ENCODE data around the gene CTTN.

Gene CTTN

DNA sequence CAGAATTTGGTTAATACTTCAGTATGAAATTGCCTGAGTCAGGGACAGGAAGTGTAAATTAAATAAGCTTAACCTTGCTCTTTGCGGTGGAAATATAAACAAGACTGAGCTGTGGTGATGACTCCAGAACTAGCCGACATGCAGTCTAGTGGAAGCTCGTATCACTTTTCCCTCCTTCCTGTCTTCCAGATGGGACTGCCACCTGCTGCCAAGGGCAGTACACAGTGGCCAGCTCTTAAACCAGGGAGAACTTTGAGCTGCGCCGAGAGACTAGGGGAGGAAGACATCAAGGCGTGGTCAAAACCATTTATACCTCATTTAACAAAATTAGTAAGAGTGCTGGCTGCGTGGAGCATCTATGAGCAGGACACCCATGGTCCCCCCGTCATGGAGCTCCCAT lies 31.3 kb upstream of the CTTN start:
- TF ChIP-seq, protein P1, sequence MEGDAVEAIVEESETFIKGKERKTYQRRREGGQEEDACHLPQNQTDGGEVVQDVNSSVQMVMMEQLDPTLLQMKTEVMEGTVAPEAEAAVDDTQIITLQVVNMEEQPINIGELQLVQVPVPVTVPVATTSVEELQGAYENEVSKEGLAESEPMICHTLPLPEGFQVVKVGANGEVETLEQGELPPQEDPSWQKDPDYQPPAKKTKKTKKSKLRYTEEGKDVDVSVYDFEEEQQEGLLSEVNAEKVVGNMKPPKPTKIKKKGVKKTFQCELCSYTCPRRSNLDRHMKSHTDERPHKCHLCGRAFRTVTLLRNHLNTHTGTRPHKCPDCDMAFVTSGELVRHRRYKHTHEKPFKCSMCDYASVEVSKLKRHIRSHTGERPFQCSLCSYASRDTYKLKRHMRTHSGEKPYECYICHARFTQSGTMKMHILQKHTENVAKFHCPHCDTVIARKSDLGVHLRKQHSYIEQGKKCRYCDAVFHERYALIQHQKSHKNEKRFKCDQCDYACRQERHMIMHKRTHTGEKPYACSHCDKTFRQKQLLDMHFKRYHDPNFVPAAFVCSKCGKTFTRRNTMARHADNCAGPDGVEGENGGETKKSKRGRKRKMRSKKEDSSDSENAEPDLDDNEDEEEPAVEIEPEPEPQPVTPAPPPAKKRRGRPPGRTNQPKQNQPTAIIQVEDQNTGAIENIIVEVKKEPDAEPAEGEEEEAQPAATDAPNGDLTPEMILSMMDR (IDR thresholded peaks at IDR 0.05; ENCODE audit: low read depth, low read length), result no peak
- DNase-seq (ENCODE audit: extremely low read depth, low read depth), result no peak

DNA sequence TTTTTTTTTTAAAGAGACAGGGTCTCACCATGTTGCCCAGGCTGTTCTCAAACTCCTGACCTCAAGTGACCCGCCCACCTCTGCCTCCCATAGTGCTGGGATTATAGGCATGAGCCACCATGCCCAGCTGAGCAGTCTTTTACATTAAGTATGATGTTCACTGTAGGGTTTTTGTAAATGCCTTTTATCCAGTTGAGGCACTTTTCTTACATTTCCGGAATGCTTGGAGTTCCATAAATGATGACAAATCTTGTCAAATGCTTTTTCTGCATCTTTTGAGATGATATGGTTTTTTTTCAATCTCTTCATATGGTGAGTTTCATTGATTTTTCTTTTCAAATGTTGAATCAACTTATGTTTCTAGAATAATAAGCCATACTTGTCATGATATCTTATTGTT lies 29.4 kb upstream of the CTTN start:
- TF ChIP-seq, protein P1 (IDR thresholded peaks at IDR 0.05; ENCODE audit: low read depth, low read length), result no peak
- no peak for DNase-seq (ENCODE audit: extremely low read depth, low read depth)

DNA sequence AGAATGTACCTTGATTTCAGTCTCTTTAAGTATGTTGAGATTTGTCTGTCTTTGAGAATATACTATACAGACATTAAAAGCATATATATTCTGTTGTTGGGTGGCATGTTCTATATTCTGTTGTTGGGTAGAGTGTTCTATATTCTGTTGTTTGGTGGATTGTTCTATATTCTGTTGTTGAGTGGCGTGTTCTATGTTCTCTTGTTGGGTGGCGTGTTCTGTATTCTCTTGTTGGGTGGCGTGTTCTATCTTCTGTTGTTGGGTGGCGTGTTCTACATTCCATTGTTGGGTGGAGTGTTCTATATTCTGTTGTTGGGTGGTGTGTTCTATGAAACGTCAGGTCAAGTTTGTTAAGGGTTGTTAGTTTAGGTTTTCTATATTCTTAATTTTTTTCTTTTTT lies 27.1 kb upstream of the CTTN start:
- DNase-seq (ENCODE audit: extremely low read depth, low read depth), result no peak
- TF ChIP-seq, protein P1 (IDR thresholded peaks at IDR 0.05; ENCODE audit: low read depth, low read length), result no peak

DNA sequence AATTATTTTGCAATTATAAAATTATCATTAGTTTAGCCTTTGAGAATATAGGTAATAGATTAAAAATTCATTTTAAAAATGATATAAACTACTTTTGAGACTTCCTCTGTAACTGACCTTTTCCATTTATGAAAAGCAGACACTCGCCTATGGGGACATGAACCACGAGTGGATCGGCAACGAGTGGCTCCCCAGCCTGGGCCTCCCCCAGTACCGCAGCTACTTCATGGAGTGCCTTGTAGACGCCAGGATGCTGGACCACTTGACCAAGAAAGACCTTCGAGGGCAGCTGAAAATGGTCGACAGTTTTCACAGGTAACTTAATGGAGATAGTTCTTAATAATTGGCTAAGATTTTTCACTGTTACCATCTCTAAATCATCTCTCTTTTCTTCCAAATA lies 26.3 kb upstream of the CTTN start:
- TF ChIP-seq, protein P1 (IDR thresholded peaks at IDR 0.05; ENCODE audit: low read depth, low read length), result no peak
- DNase-seq (ENCODE audit: extremely low read depth, low read depth), result no peak

DNA sequence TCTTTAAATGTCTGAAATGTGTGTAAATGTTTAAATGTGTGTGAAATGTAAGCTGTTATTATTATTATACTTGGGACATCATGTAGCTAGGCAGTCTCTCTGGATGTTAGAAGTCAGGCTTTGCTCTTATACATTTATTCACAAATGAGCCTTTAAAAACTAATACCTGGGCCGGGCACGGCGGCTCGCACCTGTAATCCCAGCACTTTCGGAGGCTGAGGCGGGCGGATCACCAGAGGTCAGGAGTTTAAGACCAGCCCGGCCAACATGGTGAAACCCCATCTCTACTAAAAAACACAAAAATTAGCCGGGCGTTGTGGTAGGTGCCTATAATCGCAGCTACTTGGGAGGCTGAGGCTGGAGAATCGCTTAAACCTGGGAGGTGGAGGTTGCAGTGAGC lies 21.7 kb upstream of the CTTN start:
- TF ChIP-seq, protein P1 (IDR thresholded peaks at IDR 0.05; ENCODE audit: low read depth, low read length), result no peak

DNA sequence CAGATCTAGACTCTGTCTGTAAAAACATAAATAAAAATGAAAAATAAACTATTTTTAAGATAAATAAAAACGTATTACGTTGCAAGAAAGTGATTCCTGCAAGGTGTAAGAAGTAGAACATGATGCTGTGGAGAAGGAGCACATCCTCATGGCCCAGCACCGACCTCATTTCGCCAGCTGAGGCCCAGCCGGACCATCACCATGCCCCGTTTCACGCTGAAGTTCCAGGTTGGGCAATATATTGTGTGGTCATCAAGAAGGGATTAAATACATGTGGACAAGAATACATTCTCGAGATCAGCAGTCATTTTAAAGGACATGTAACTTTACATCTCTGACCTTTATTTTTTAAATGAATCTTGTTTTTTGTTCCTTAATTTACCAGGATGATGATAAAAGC lies 20.7 kb upstream of the CTTN start:
- TF ChIP-seq, protein P1 (IDR thresholded peaks at IDR 0.05; ENCODE audit: low read depth, low read length), result no peak
- DNase-seq (ENCODE audit: extremely low read depth, low read depth), result no peak

More for the DNA sequence above, 21.7 kb upstream of the CTTN start:
- DNase-seq (ENCODE audit: extremely low read depth, low read depth), result no peak

DNA sequence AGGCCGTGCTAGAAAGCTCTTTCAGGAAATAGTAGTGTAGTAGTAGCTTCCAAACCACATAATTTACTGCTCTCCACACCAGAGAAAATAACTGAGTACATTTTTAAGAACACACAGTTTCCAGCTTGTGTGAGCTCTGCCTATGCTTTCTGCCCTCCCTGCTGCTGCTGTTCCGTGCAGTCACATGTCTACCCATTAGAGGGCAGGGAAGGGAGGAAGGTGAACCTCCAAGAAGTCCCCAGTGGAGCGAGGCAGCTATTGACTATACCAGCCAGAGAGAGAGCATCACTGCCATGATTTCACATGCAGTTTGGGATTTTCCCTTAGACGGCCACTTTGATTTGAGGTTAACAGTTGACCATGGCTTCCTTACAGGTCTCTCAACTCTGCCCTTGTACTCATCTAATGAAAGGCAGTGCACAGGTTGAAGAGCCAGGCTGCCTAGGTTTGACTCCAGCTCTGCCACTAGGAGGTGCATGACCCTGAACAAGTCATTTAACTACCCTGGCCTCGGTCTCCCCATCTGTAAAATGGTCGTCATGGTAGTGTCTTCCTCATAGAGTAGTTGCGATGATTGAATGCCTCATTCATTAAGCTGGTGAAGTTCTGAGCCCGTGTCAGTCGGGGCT lies 19.7 kb upstream of the CTTN start:
- DNase-seq (ENCODE audit: extremely low read depth, low read depth), result no peak
- TF ChIP-seq, protein P1 (IDR thresholded peaks at IDR 0.05; ENCODE audit: low read depth, low read length), result no peak; the same call in 1 of the 2 replicates
